HCT116 (cell line): ENCODE results near the gene NUCB1.

ENCODE experiments used
- CEBPB ChIP-seq: IDR thresholded peaks from 2 replicates; pipeline ENCODE4 v1.6.1; 2012; ENCODE audit warnings: low read depth
- EZH2 ChIP-seq: fragments of 200-600 bp; sonication (generic); IDR thresholded peaks from 2 replicates; pipeline ENCODE4 v1.6.1; 2017; ENCODE audit warnings: antibody characterized with exemption, mixed run types
- EZH2phosphoT487 ChIP-seq: fragments of 200-600 bp; IDR thresholded peaks from 2 replicates; pipeline ENCODE4 v1.6.1; 2018; ENCODE audit warnings: antibody characterized with exemption, borderline replicate concordance
- FOSL1 ChIP-seq: IDR thresholded peaks from 2 replicates; pipeline ENCODE4 v1.6.1; 2012; ENCODE audit warnings: low read depth
- POLR2A ChIP-seq: IDR thresholded peaks from 2 replicates; pipeline ENCODE4 v1.7.0; 2011; ENCODE audit warnings: borderline replicate concordance; ENCODE audit not compliant: insufficient read depth, insufficient read length; ENCODE audit errors: extremely low read depth
- POLR2AphosphoS5 ChIP-seq: IDR thresholded peaks from 2 replicates; pipeline ENCODE4 v1.6.1; 2011; ENCODE audit warnings: mild to moderate bottlenecking, low read depth, low read length, moderate library complexity
- RAD21 ChIP-seq: IDR thresholded peaks from 2 replicates; pipeline ENCODE4 v1.6.1; 2012; ENCODE audit warnings: low read depth, mild to moderate bottlenecking
- SP1 ChIP-seq: IDR thresholded peaks from 2 replicates; pipeline ENCODE4 v1.6.1; 2012; ENCODE audit warnings: low read depth
- ZNF274 ChIP-seq: fragments of 200-500 bp; sonication (Bioruptor generic); IDR thresholded peaks from 2 replicates; pipeline ENCODE4 v1.6.1; 2014; ENCODE audit warnings: mild to moderate bottlenecking, low read depth, low read length, inconsistent platforms
- TF ChIP-seq, protein P1 (sequence below), 3 experiments: fragments of 200-600 bp in 1 of 3; sonication (generic) in 1 of 3; IDR thresholded peaks in 2 of 3; conservative IDR thresholded peaks in 1 of 3; 2 replicates each; pipeline ENCODE4 v1.5.1; 2012 to 2017; ENCODE audit warnings: low read depth in 2 of 3, low read length in 2 of 3, antibody characterized with exemption in 1 of 3, borderline replicate concordance in 1 of 3, control low read depth in 1 of 3, mild to moderate bottlenecking in 1 of 3, mixed read lengths in 1 of 3, mixed run types in 1 of 3, moderate library complexity in 1 of 3; ENCODE audit not compliant: insufficient read depth in 1 of 3
- TF ChIP-seq, protein P2 (sequence below): IDR thresholded peaks from 2 replicates; pipeline ENCODE4 v1.6.1; 2012
- TF ChIP-seq, protein P3 (sequence below): IDR thresholded peaks from 2 replicates; pipeline ENCODE4 v1.6.1; 2012; ENCODE audit warnings: low read depth

DNA sequence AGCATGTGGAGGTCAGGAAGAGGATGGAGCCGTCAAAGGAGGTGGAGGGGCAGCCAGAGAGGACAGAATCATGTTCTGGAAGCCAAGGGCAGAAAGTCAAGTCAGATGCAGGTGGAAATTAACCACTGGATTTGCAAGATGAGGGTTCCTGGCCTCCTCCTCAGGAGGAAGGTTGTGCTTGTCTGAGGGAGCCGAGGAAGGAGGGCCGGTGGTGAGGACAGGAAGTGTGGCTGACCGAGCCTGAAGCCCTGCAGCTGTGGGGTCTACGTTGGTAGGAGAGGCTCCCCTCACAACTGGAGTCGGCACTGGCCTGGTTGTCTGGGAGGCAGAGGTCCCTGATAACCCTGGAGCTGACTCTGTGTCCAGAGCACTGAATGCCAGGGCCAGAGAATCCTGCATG, 18.0 kb downstream of the NUCB1 start:
- no peak for TF ChIP-seq RAD21
- TF ChIP-seq, protein P1, sequence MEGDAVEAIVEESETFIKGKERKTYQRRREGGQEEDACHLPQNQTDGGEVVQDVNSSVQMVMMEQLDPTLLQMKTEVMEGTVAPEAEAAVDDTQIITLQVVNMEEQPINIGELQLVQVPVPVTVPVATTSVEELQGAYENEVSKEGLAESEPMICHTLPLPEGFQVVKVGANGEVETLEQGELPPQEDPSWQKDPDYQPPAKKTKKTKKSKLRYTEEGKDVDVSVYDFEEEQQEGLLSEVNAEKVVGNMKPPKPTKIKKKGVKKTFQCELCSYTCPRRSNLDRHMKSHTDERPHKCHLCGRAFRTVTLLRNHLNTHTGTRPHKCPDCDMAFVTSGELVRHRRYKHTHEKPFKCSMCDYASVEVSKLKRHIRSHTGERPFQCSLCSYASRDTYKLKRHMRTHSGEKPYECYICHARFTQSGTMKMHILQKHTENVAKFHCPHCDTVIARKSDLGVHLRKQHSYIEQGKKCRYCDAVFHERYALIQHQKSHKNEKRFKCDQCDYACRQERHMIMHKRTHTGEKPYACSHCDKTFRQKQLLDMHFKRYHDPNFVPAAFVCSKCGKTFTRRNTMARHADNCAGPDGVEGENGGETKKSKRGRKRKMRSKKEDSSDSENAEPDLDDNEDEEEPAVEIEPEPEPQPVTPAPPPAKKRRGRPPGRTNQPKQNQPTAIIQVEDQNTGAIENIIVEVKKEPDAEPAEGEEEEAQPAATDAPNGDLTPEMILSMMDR (IDR thresholded peaks at IDR 0.05 in 2 of 3, conservative IDR thresholded peaks at IDR 0.05 in 1 of 3; ENCODE audit: borderline replicate concordance in 1 of 3, insufficient read depth in 1 of 3, low read depth in 2 of 3, low read length in 2 of 3) = no peak
- TF ChIP-seq EZH2phosphoT487 = no peak
- TF ChIP-seq POLR2A = no peak
- TF ChIP-seq CEBPB = no peak
- TF ChIP-seq ZNF274 = no peak
- TF ChIP-seq FOSL1 = no peak
- TF ChIP-seq SP1 = no peak
- TF ChIP-seq, protein P2, sequence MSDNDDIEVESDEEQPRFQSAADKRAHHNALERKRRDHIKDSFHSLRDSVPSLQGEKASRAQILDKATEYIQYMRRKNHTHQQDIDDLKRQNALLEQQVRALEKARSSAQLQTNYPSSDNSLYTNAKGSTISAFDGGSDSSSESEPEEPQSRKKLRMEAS = no peak
- TF ChIP-seq POLR2AphosphoS5 = no peak
- TF ChIP-seq EZH2 = no peak
- TF ChIP-seq, protein P3, sequence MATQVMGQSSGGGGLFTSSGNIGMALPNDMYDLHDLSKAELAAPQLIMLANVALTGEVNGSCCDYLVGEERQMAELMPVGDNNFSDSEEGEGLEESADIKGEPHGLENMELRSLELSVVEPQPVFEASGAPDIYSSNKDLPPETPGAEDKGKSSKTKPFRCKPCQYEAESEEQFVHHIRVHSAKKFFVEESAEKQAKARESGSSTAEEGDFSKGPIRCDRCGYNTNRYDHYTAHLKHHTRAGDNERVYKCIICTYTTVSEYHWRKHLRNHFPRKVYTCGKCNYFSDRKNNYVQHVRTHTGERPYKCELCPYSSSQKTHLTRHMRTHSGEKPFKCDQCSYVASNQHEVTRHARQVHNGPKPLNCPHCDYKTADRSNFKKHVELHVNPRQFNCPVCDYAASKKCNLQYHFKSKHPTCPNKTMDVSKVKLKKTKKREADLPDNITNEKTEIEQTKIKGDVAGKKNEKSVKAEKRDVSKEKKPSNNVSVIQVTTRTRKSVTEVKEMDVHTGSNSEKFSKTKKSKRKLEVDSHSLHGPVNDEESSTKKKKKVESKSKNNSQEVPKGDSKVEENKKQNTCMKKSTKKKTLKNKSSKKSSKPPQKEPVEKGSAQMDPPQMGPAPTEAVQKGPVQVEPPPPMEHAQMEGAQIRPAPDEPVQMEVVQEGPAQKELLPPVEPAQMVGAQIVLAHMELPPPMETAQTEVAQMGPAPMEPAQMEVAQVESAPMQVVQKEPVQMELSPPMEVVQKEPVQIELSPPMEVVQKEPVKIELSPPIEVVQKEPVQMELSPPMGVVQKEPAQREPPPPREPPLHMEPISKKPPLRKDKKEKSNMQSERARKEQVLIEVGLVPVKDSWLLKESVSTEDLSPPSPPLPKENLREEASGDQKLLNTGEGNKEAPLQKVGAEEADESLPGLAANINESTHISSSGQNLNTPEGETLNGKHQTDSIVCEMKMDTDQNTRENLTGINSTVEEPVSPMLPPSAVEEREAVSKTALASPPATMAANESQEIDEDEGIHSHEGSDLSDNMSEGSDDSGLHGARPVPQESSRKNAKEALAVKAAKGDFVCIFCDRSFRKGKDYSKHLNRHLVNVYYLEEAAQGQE = no peak
